ENCODE data around the gene SPC25. TPM values are rescaled to one million over a fixed set of nuclear protein-coding genes. Genes with fewer than 3 reads are reported as not detected.

Gene SPC25
- total RNA-seq, 1 experiment from 2014 or later: 31.5 TPM

DNA sequence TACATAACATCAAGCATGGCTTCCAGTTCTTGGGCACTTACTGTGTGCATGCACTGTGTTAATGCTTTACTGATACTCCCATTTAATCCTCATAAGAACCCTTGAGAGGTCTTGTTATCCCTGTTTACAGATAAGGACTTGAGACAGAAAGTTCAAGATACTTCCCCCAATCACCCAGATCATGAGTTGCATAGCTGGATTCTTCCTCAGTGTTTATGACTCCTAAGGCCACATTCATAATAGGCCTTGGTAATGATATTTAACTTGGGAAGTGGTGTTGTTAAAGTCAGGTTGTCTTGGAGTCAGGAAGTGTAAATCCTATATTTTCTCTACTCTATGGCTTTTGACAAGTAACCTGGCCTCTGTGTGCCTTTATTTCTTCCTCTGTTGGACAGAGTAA lies 65.1 kb downstream of the SPC25 start:
- Histone ChIP-seq H2AK5ac (ENCODE audit: insufficient read length, low read length) (no peak overlapping the region), H4K5ac (ENCODE audit: insufficient read length, low read depth, low read length) (no peak overlapping the region), H3K23ac (ENCODE audit: insufficient read length, low read depth, low read length) (no peak overlapping the region), H2BK15ac (ENCODE audit: low read depth, low read length) (no peak overlapping the region), H3K9ac (ENCODE audit: extremely low read depth, insufficient read length, low read length) (no peak overlapping the region), H3K27me3 (ENCODE audit: insufficient read depth, low read length) (no peaks in the 10 kb centered on the region), H4K91ac (ENCODE audit: insufficient read length, low read depth, low read length) (no peak overlapping the region), H3K4me2 (ENCODE audit: insufficient read depth, insufficient read length, low read length) (no peak overlapping the region), H3K14ac (ENCODE audit: insufficient read depth, low read length) (no peak overlapping the region), H3K18ac (ENCODE audit: insufficient read length, low read depth, low read length) (no peak overlapping the region), H4K20me1 (ENCODE audit: control insufficient read depth, insufficient read depth, insufficient read length) (no peaks in the 10 kb centered on the region), H3K79me1 (ENCODE audit: insufficient read depth, low read depth, low read length, poor library complexity, severe bottlenecking) (no peaks in the 10 kb centered on the region), H3K79me2 (ENCODE audit: insufficient read depth, low read length) (no peaks in the 10 kb centered on the region), H3T11ph (ENCODE audit: low read length) (no peak overlapping the region), H2AFZ (ENCODE audit: low read length) (no peak overlapping the region), H3K56ac (ENCODE audit: insufficient read length, low read depth, low read length) (no peak overlapping the region), H2BK120ac (ENCODE audit: low read depth, low read length, poor library complexity, severe bottlenecking) (no peak overlapping the region), H3K27ac (ENCODE audit: insufficient read length, low read depth, low read length) (no peak overlapping the region), H3K4me1 (ENCODE audit: insufficient read depth, low read length) (no peaks in the 10 kb centered on the region), H3K4ac (ENCODE audit: low read depth, low read length) (no peak overlapping the region), H4K8ac (replicated peaks; ENCODE audit: insufficient read length, low read depth, low read length) (no peak overlapping the region), H2BK20ac (ENCODE audit: low read depth, low read length, poor library complexity, severe bottlenecking) (no peak overlapping the region), H2BK5ac (ENCODE audit: insufficient read length, low read length) (no peak overlapping the region), H3K23me2 (ENCODE audit: insufficient read length, low read depth, low read length, poor library complexity, severe bottlenecking) (no peaks in the 10 kb centered on the region), H3K9me3 (ENCODE audit: control insufficient read depth, low read depth, low read length) (no peaks in the 10 kb centered on the region), H2BK12ac (ENCODE audit: insufficient read length, low read depth, low read length) (no peak overlapping the region)
- no peak overlapping the region for H3K4me3 Mint-ChIP-seq
- H3K36me3 Mint-ChIP-seq (ENCODE audit: insufficient read depth in 1 of 3, low read depth in 3 of 3): no peaks in the 10 kb centered on the region
- peaks cover 0 to 5% of the 10 kb centered on the region in 2 experiments; a peak in 1 of 4 replicates for H3K4me1 Mint-ChIP-seq
- no peaks in the 10 kb centered on the region for H3K9me3 Mint-ChIP-seq
- no peak for DNase-seq
- H3K27me3 Mint-ChIP-seq (ENCODE audit: low read depth): no peaks in the 10 kb centered on the region
- H3K27ac Mint-ChIP-seq: no peak overlapping the region
- TF ChIP-seq, protein P1, sequence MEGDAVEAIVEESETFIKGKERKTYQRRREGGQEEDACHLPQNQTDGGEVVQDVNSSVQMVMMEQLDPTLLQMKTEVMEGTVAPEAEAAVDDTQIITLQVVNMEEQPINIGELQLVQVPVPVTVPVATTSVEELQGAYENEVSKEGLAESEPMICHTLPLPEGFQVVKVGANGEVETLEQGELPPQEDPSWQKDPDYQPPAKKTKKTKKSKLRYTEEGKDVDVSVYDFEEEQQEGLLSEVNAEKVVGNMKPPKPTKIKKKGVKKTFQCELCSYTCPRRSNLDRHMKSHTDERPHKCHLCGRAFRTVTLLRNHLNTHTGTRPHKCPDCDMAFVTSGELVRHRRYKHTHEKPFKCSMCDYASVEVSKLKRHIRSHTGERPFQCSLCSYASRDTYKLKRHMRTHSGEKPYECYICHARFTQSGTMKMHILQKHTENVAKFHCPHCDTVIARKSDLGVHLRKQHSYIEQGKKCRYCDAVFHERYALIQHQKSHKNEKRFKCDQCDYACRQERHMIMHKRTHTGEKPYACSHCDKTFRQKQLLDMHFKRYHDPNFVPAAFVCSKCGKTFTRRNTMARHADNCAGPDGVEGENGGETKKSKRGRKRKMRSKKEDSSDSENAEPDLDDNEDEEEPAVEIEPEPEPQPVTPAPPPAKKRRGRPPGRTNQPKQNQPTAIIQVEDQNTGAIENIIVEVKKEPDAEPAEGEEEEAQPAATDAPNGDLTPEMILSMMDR (conservative IDR thresholded peaks at IDR 0.05): no peak

Measured in H9 (cell line).